Measurements from ENCODE around the gene FOXP3.

GRCh38 chrX:49233887-49234555 is 30.5 kb downstream of the FOXP3 start:
- TF ChIP-seq CTCF (IDR thresholded peaks at IDR 0.05) (no peak), POLR2AphosphoS5 (IDR thresholded peaks at IDR 0.05) (no peak)

Measured in upper lobe of left lung (tissue), 4 donors.